Panc1 (cell line): ENCODE results near the gene FKBP5.

Experiments
- CTCF ChIP-seq: fragments of 450-650 bp; IDR thresholded peaks from 2 replicates; pipeline ENCODE4 v1.5.1; 2017; ENCODE audit warnings: mild to moderate bottlenecking
- POLR2AphosphoS5 ChIP-seq: IDR thresholded peaks from 2 replicates; pipeline ENCODE4 v1.6.1; 2012; ENCODE audit warnings: mild to moderate bottlenecking, low read depth, low read length, moderate library complexity
- REST ChIP-seq, 2 experiments: IDR thresholded peaks; 2 replicates each; pipeline ENCODE4 v1.6.1; 2011 to 2012; ENCODE audit warnings: low read depth in 2 of 2, control low read depth in 1 of 2, low read length in 1 of 2, mild to moderate bottlenecking in 1 of 2, moderate library complexity in 1 of 2; ENCODE audit not compliant: insufficient read depth in 1 of 2
- SIN3A ChIP-seq: IDR thresholded peaks from 2 replicates; pipeline ENCODE4 v1.6.1; 2012; ENCODE audit warnings: low read depth, mild to moderate bottlenecking, low read length, moderate library complexity, borderline replicate concordance; ENCODE audit not compliant: insufficient read depth

GRCh38 chr6:35605600-35605999 lies 83.1 kb downstream of the FKBP5 start:
- TF ChIP-seq CTCF = no peak
- TF ChIP-seq POLR2AphosphoS5 = no peak
- no peak for TF ChIP-seq REST (IDR thresholded peaks at IDR 0.05; ENCODE audit: insufficient read depth in 1 of 2, low read depth in 2 of 2, low read length in 1 of 2)
- no peak for TF ChIP-seq SIN3A
